ENCODE results near the gene SHOX. TPM values are rescaled to one million over a fixed set of nuclear protein-coding genes. Genes with fewer than 3 reads are reported as not detected.
"Not testable (repeated sequence)": the region's sequence is repeated elsewhere in the genome, so short reads cannot be mapped to it uniquely, and the experiment has no call there.

Gene SHOX
- total RNA-seq: not detected

DNA sequence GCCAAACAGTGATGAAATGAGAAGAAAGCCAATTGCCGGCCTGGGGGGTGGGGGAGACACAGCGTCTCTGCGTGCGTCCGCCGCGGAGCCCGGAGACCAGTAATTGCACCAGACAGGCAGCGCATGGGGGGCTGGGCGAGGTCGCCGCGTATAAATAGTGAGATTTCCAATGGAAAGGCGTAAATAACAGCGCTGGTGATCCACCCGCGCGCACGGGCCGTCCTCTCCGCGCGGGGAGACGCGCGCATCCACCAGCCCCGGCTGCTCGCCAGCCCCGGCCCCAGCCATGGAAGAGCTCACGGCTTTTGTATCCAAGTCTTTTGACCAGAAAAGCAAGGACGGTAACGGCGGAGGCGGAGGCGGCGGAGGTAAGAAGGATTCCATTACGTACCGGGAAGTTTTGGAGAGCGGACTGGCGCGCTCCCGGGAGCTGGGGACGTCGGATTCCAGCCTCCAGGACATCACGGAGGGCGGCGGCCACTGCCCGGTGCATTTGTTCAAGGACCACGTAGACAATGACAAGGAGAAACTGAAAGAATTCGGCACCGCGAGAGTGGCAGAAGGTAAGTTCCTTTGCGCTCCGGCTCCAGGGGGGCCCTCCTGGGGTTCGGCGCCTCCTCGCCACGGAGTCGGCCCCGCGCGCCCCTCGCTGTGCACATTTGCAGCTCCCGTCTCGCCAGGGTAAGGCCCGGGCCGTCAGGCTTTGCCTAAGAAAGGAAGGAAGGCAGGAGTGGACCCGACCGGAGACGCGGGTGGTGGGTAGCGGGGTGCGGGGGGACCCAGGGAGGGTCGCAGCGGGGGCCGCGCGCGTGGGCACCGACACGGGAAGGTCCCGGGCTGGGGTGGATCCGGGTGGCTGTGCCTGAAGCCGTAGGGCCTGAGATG lies at the start of gene SHOX:
Gene SHOX, plus strand, starts transcription at position 180 of the 885 bp plus-strand sequence. Its CDS starts 107 bp downstream, at position 287.
- no peak for DNase-seq (ENCODE audit: low spot score)

- no peak for DNase-seq (ENCODE audit: low spot score)
Measured at GRCh38 chrX:581066-581465, 49.5 kb upstream of the SHOX start.

- DNase-seq (ENCODE audit: low spot score): no peak
Measured at GRCh38 chrX:581720-582298, 48.8 kb upstream of the SHOX start.

DNA sequence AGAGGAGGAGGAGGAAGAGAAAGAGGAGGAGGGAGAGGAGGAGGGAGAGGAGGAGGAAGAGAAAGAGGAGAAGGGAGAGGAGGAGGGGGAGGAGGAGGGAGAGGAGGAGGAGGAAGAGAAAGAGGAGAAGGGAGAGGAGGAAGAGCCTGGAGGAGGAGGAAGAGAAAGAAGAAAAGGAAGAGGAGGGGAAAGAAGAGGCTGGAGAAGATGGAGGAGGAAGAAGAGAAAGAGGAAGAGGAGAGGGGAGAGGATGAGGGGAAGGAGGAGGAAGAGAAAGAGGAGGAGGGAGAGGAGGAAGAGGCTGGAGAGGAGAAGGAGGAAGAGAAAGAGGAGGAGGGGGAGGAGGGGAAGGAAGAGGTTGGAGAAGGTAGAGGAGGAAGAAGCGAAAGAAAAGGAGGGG lies 46.0 kb upstream of the SHOX start:
- no peak for DNase-seq (ENCODE audit: low spot score)

DNA sequence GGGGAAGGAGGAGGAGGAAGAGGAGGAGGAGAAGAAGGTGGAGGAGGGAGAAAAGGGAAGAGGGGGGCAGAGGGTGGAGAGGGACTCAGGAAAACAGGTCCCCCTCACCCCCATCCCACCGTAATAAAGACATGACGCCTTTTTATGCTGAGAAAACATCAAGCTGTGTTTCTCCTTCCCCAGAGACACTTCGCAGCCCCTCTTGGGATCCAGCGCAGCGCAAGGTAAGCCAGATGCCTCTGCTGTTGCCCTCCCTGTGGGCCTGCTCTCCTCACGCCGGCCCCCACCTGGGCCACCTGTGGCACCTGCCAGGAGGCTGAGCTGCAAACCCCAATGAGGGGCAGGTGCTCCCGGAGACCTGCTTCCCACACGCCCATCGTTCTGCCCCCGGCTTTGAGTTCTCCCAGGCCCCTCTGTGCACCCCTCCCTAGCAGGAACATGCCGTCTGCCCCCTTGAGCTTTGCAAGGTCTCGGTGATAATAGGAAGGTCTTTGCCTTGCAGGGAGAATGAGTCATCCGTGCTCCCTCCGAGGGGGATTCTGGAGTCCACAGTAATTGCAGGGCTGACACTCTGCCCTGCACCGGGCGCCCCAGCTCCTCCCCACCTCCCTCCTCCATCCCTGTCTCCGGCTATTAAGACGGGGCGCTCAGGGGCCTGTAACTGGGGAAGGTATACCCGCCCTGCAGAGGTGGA lies 45.3 kb upstream of the SHOX start:
- no peak for DNase-seq (ENCODE audit: low spot score)

- DNase-seq (ENCODE audit: low spot score): no peak
Measured at GRCh38 chrX:586351-586750, 44.2 kb upstream of the SHOX start.

GRCh38 chrX:589261-589660 lies 41.3 kb upstream of the SHOX start:
- DNase-seq (ENCODE audit: low spot score): peak; percentile 2

GRCh38 chrX:590693-591404 lies 39.7 kb upstream of the SHOX start:
- DNase-seq (ENCODE audit: low spot score): no peak

DNA sequence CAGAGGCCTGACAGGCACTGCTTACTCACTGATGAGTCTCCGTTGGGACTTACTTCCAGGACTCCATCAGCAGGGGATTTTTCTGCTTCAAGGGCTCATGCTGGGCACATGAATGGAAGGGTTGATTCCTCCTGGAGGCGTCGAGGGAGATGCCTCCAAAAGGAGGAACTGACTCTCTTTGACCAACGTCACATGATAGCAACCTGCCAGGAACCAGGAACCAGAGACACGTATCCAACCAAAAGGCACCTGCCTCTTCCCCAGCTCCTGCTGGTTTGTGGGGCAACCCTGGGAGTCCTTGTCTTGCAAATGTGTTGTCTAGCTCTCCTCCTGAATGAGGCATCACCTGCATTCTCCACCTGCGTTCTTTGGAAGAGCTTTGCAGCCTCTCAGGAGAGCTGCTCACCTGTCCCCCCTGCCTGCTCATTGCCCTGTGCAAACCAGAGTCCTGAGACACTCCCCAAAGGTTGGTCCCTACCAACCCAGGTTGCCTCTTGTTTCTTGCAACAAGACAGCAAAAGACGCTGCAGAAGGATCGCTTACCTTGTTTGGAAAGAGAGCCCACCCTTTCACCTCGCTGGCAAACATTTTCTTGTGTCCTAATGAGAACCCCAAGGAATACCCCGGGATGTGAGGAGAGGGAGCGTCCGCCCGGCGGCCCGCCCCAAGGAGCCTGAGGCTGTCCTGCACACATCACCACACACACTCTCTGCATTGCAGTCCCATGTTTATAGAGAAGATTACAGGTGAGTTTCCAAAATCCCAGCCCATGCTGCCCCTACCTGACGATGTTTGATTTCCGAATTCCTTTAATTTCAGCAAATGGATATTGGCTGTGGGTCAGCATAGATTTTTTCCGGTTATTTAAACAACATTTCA lies 30.5 kb upstream of the SHOX start:
- no peak for DNase-seq (ENCODE audit: low spot score)

GRCh38 chrX:603029-603428 lies 27.6 kb upstream of the SHOX start:
- not testable (repeated sequence) for DNase-seq (ENCODE audit: low spot score)

GRCh38 chrX:604616-605015 lies 26.0 kb upstream of the SHOX start:
- not testable (repeated sequence) for DNase-seq (ENCODE audit: low spot score)

GRCh38 chrX:608088-608487 lies 22.5 kb upstream of the SHOX start:
- DNase-seq (ENCODE audit: low spot score): not testable (repeated sequence)

- DNase-seq (ENCODE audit: low spot score): peak; percentile 4
Measured at GRCh38 chrX:614136-614535, 16.5 kb upstream of the SHOX start.

GRCh38 chrX:617401-617800 lies 13.2 kb upstream of the SHOX start:
- DNase-seq (ENCODE audit: low spot score): no peak

GRCh38 chrX:617891-618290 lies 12.7 kb upstream of the SHOX start:
- peak; percentile 7 for DNase-seq (ENCODE audit: low spot score)

DNA sequence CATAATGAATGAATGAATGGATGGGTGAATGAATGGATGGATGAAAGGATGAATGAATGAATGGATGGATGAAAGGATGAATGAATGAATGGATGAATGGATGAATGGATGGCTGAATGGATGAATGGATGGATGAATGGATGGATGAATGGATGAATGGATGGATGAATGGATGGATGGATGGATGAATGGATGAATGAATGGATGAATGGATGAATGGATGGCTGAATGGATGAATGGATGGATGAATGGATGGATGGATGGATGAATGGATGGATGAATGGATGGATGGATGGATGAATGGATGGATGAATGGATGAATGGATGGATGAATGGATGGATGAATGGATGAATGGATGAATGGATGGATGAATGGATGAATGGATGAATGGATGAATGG lies 12.3 kb upstream of the SHOX start:
- DNase-seq (ENCODE audit: low spot score): not testable (repeated sequence)

DNA sequence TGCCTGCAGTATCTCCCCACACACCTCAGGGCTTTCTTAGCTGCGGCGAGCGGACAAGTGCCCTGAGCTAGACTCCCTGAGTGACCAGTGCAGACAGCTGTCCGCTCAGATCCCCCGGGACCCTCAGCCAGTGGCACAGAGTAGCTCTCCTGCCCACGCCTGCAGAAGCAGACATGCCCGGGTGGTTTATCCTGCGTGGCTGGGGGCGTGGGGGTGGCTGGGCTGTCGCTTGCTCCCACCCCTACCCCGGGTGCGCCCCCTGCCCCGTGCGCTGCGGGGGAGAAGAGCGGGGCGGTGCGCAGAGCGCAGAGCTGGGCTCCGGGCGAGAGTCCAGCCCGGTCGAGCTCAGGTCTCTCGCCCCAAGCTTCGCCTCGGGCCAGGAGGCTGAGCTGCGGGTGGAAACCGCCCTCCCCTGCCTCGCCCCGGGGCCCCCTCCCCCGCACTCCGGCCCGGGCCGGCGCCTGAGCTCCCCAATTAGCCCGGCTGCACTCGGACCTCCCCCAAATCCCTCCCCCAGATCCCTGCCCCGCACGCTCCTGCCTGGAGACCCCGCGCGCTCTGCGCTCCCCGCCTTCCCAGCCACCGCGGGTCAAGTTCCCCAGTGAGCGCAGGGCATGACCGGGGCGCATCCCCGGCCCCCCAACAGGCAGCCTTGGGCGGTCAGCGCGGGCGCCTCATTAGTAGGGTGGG lies 11.7 kb upstream of the SHOX start:
- peak; percentile 8 for DNase-seq (ENCODE audit: low spot score)

DNA sequence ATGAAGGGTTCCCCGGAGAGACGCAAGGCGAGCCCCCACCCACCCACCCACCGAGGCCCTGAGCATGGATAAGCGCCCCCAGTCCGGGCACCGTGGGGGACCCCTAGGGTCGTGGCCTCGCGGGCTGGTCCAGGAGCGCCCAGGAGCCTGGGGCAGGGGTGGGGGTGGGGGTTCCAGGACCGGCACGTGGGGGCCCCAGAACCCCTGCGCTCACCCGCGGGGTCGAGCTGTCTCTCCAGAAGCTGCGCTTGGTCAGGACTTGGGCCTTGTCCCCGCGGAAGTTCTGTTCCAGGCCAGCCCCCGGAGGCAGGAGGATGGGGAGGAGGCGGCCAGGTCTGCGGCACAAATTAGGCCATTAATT lies 11.2 kb upstream of the SHOX start:
- DNase-seq (ENCODE audit: low spot score): peak; percentile 3

DNA sequence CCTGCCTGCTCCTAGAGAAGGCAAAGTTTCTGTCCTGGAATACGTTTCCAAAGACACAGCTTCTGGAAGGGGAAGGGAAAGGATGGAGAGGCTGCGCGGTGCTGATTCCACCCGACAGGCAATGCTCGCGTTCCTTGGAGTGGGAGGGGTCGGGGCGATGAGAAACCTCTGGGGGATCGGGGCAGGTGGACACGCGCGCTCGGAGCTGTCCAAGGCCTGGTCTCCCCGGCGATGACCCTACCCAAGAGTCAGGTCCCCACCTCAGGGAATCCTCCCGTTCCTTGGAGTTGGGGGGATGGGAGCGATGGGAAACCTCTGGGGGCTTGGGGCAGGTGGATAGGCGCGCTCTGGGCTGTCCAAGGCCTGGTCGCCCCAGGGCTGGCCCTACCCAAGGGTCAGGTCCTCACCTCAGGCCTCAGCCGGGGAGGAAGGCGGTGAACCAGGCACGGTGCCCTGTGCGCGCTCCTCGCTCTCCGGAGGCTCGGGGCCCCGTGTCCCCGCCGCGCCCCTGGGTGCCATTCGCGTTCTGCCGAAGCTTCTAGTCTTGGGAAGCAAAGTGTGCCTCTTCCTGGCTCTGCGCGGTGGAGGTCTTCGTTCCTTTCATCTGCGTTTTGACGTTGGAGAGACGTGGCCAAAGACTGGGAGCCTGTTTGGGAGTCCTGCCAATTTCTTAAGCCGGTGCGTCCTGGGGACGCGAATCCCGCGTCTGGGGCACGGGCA lies 10.6 kb upstream of the SHOX start:
- peak; percentile 6 for DNase-seq (ENCODE audit: low spot score)
